Epithelial cell of esophagus (primary cell): ENCODE results near the gene SCYGR8.
A peak's percentile ranks its signal among the peaks of the same experiment; 100 is the strongest.
"Not testable (repeated sequence)": the region's sequence is repeated elsewhere in the genome, so short reads cannot be mapped to it uniquely, and the experiment has no call there.

ENCODE experiments used
- DNase-seq: peaks from one replicate; pipeline ENCODE4 v3.0.0; 2010; ENCODE audit warnings: low read depth
- H3K4me3 ChIP-seq: 2 replicates; pipeline ENCODE4 v1.5.1; 2011; ENCODE audit warnings: mild to moderate bottlenecking, low read length, control low read depth
- CTCF ChIP-seq: IDR thresholded peaks from 2 replicates; pipeline ENCODE4 v1.5.1; 2011; ENCODE audit warnings: low read depth, mild to moderate bottlenecking, low read length, control low read depth, inconsistent platforms; ENCODE audit not compliant: insufficient read depth; ENCODE audit errors: missing control alignments

SCYGR8 gene

DNA sequence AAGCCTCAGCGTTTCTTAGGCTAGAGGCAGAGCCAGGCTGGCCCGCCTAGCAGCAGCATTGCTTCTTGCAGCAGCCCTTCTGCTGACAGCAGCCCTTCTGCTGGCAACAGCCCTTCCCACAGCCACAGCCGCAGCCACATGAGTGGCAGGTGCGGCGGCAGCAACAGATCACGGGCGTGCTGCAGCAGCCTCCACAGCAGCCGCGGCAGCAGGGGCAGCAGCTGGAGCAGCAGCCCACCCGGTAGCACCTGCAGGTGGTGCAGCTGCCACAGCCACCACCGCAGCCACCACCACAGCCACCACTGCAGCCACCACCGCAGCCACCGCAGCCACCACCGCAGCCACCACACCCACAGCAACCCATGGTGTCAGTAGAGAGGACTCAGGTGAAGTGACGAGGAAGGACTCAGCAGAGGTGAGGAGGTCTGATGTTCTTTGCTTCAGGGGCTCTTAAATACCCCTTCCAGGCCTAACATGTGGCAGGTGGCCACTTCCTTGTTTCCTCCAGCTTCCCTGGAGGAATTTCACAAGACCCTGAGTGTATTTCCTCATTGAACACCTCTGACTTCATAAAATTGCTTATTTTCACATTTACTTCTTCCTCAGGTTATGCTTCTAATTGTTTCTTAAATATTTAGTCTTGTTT is 21.2 kb upstream of the SCYGR8 start, which contains the start of gene SCYGR6:
TSS of gene SCYGR6 (minus strand) at position 364 of the 646 bp plus-strand sequence. CDS start at position 364, 0 bp downstream.
- no peak within 1 kb of the TSS for H3K4me3 ChIP-seq
- no peak for TF ChIP-seq CTCF
- DNase-seq = no peak

DNA sequence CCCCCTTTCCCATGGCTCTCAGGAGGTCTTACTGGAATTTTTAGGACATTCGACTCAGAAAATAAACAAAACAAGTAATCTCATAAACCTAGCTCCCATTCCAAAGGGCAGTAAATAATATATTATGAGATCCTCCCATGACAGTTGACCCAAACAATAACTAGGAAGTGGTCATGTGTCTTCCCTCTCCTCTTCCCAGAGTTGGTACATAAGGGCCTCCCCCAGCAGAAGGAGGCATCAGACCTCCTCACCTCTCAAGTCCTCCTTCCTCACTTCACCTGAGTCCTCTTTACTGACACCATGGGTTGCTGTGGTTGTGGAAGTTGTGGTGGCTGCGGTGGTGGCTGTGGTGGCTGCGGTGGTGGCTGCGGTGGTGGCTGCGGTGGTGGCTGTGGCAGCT is 17.7 kb upstream of the SCYGR8 start, which contains the start of gene SCYGR7:
TSS of gene SCYGR7 (plus strand) at position 301 of the 400 bp plus-strand sequence. CDS start at position 301, 0 bp downstream.
- TF ChIP-seq CTCF = no peak
- no peak within 1 kb of the TSS for H3K4me3 ChIP-seq
- no peak for DNase-seq

DNA sequence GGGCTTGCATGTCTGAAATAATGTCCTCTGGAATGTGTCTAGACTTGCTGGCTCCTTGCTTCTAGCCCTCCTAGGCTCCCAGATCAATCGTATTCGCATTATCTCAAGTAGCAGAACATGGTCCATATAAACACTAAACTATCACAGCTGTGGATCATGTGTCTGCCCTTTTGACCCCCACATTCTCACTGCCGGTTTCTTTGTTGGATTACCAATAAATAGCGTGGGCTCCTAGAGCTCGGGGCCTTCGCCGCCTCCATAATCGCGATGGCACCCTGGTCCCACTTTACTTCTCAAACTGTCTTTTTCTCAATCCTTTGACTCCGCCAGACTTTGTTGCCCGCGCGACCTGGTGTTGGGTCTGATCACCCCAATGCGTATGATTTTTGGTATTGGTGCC is 6.3 kb upstream of the SCYGR8 start:
- TF ChIP-seq CTCF = no peak
- DNase-seq = no peak
- no peak overlapping the region for H3K4me3 ChIP-seq

GRCh38 chr2:227740705-227741104 is 5.0 kb upstream of the SCYGR8 start:
- peak; percentile 23 for TF ChIP-seq CTCF
- not testable (repeated sequence) for H3K4me3 ChIP-seq
- DNase-seq = peak; percentile 14

DNA sequence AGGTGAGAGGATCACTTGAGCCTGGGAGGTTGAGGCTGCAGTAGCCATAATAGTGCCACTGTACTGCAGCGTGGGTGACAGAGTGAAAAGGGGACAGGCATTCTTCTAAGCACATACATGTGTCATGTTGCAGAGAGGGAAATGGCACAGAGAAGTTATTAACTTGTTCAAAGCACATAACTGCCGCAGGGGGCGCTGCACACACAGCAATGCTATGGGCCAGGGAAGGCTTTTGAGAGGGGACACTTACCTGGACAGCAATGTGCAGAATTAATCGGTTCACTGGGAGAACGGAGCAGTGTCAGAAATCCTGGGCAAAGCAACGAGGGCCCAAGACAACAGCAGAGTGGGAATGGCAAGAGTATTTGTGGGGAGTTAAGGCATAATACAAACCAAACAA is 2.4 kb downstream of the SCYGR8 start:
- no peak overlapping the region for H3K4me3 ChIP-seq
- peak; percentile 20 for DNase-seq
- peak; percentile 28 for TF ChIP-seq CTCF

DNA sequence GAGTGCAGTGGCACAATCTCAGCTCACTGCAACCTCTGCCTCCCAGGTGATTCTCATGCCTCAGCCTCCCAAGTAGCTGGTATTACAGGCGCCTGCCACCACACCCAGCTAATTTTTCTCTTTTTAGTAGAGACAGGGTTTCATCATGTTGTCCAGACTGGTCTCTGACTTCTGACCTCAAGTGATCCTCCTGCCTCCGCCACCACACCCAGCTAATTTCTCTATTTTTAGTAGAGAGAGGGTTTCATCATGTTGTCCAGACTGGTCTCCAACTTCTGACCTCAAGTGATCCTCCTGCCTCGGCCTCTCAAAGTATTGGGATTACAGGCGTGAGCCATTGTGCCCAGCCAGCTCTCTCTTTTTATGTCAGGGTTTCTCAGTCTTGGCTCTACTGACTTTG is 10.6 kb downstream of the SCYGR8 start:
- DNase-seq = not testable (repeated sequence)

GRCh38 chr2:227759411-227760118 is 13.9 kb downstream of the SCYGR8 start:
- peak; percentile 91 for DNase-seq
- H3K4me3 ChIP-seq = no peak overlapping the region
- TF ChIP-seq CTCF = no peak

More for the DNA sequence above, 10.6 kb downstream of the SCYGR8 start:
- not testable (repeated sequence) for H3K4me3 ChIP-seq
